ENCODE measurements around the gene POLD3.

- TF ChIP-seq CTCF (IDR thresholded peaks at IDR 0.05) (peak; percentile 48 to 69 (median 48)), POLR2A (IDR thresholded peaks at IDR 0.05; ENCODE audit: low read depth) (no peak)
These were observed 91.0 kb downstream of the POLD3 start for GRCh38 chr11:74683279-74683871.

Data from esophagus muscularis mucosa (tissue), 3 donors.